ENCODE data around the gene PRAMEF2. TPM values are rescaled to one million over a fixed set of nuclear protein-coding genes. Genes with fewer than 3 reads are reported as not detected.
"Not testable (repeated sequence)": the region's sequence is repeated elsewhere in the genome, so short reads cannot be mapped to it uniquely, and the experiment has no call there.

Gene PRAMEF2
- total and polyA plus RNA-seq, 2 donors (not counting 1 experiment from before 2014, with no cell fraction given): not detected

DNA sequence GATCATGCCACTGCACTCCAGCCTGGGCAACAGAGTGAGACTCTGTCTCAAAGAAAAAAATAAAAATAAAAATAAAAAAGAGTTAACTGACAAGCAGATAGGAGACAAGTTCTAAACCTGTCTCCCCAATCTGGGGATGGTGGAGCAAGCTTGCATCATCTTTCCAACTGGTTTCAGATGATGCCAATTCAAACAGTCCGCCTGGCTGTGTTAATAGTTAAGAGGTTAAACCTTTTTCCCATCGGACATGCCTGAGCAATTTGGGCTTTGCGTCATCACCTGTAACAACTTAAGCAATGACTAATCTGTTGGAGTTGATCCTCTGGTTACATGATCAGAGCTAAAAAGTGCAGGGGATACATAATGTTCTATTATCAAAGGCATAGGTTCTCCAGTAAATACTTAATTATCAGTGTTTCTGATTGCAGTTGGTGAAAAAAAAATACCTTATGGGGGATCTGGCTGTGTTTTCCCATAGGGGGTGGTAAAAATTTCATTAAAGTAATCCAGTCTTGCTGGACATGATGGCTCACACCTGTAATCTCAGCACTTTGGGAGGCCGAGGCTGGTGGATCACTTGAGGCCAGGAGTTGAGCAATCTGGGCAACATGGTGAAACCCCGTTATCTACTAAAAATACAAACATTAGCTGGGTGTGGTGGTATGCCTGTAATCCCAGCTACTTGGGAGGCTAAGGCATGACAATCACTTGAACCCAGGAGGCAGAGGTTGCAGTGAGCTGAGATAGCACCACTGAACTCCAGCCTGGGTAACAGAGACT lies 47.1 kb downstream of the PRAMEF2 start:
- not testable (repeated sequence) for DNase-seq (ENCODE audit: low read depth in 2 of 2); H3K27me3 ChIP-seq (ENCODE audit: control insufficient read depth, insufficient read depth, low read length); H3K9ac ChIP-seq (ENCODE audit: insufficient read depth, low read length); H2AFZ ChIP-seq (ENCODE audit: low read length); H3K27ac ChIP-seq (ENCODE audit: insufficient read depth, low read length); H3K36me3 ChIP-seq (ENCODE audit: control insufficient read depth, insufficient read depth, low read length); H3K79me2 ChIP-seq (ENCODE audit: control insufficient read depth, insufficient read depth, low read length); H3K9me3 ChIP-seq (ENCODE audit: control insufficient read depth, insufficient read depth, low read depth, low read length); H3K4me3 ChIP-seq (replicated peaks in 1 of 4; ENCODE audit: control extremely low read depth in 1 of 4, insufficient read depth in 1 of 4, low read depth in 3 of 4, low read length in 4 of 4); H3K4me1 ChIP-seq (ENCODE audit: control insufficient read depth, extremely low read depth, insufficient read depth, low read length); H4K20me1 ChIP-seq (ENCODE audit: control insufficient read depth, extremely low read depth, insufficient read depth, low read length); H3K4me2 ChIP-seq (ENCODE audit: extremely low read depth, insufficient read depth, low read length)

Other genes starting within 250 kb of the PRAMEF2 start
- 36.8 and 68.1 TPM in 2 replicates for gene DHRS3, start 238.9 kb upstream of the PRAMEF2 start, total RNA-seq
- gene DHRS3, start 238.9 kb upstream of the PRAMEF2 start, polyA plus RNA-seq: 8.4 and 14.1 TPM in 2 replicates
- not detected in 2 replicates for gene AADACL4, start 213.0 kb upstream of the PRAMEF2 start, total RNA-seq
- not detected in 2 replicates for gene AADACL4, start 213.0 kb upstream of the PRAMEF2 start, polyA plus RNA-seq
- gene AADACL3, start 141.0 kb upstream of the PRAMEF2 start, total RNA-seq: not detected in 2 replicates
- not detected in 2 replicates for gene AADACL3, start 141.0 kb upstream of the PRAMEF2 start, polyA plus RNA-seq
- under 0.01 TPM in 1 of 2 replicates, not detected in the other for gene CFAP107, start 110.9 kb upstream of the PRAMEF2 start, total RNA-seq
- not detected in 2 replicates for gene CFAP107, start 110.9 kb upstream of the PRAMEF2 start, polyA plus RNA-seq
- not detected in 2 replicates for gene PRAMEF12, start 83.3 kb upstream of the PRAMEF2 start, total RNA-seq
- gene PRAMEF12, start 83.3 kb upstream of the PRAMEF2 start, polyA plus RNA-seq: not detected in 2 replicates
- not detected in 2 replicates for gene PRAMEF1, start 65.7 kb upstream of the PRAMEF2 start, total RNA-seq
- not detected in 2 replicates for gene PRAMEF1, start 65.7 kb upstream of the PRAMEF2 start, polyA plus RNA-seq
- not detected in 2 replicates for gene PRAMEF11, start 25.7 kb upstream of the PRAMEF2 start, total RNA-seq
- gene PRAMEF11, start 25.7 kb upstream of the PRAMEF2 start, polyA plus RNA-seq: not detected in 2 replicates
- gene HNRNPCL1, start 8.4 kb upstream of the PRAMEF2 start, total RNA-seq: not detected in 2 replicates
- gene HNRNPCL1, start 8.4 kb upstream of the PRAMEF2 start, polyA plus RNA-seq: not detected in 2 replicates
- not detected in 2 replicates for gene PRAMEF4, start 29.1 kb downstream of the PRAMEF2 start, total RNA-seq
- gene PRAMEF4, start 29.1 kb downstream of the PRAMEF2 start, polyA plus RNA-seq: not detected in 2 replicates
- not detected in 2 replicates for gene PRAMEF10, start 41.2 kb downstream of the PRAMEF2 start, total RNA-seq
- gene PRAMEF10, start 41.2 kb downstream of the PRAMEF2 start, polyA plus RNA-seq: not detected in 2 replicates
- gene PRAMEF7, start 59.5 kb downstream of the PRAMEF2 start, total RNA-seq: not detected in 2 replicates
- gene PRAMEF7, start 59.5 kb downstream of the PRAMEF2 start, polyA plus RNA-seq: not detected in 2 replicates
- not detected in 2 replicates for gene PRAMEF6, start 90.5 kb downstream of the PRAMEF2 start, total RNA-seq
- not detected in 2 replicates for gene PRAMEF6, start 90.5 kb downstream of the PRAMEF2 start, polyA plus RNA-seq
- not detected in 2 replicates for gene PRAMEF27, start 199.5 kb downstream of the PRAMEF2 start, total RNA-seq
- gene PRAMEF27, start 199.5 kb downstream of the PRAMEF2 start, polyA plus RNA-seq: not detected in 2 replicates
- not detected in 2 replicates for gene HNRNPCL3, start 203.7 kb downstream of the PRAMEF2 start, total RNA-seq
- not detected in 2 replicates for gene HNRNPCL3, start 203.7 kb downstream of the PRAMEF2 start, polyA plus RNA-seq
- not detected in 2 replicates for gene PRAMEF25, start 213.7 kb downstream of the PRAMEF2 start, total RNA-seq
- not detected in 2 replicates for gene PRAMEF25, start 213.7 kb downstream of the PRAMEF2 start, polyA plus RNA-seq

All from fibroblast of lung (primary cell).